ENCODE results near the gene TTC28. TPM values are rescaled to one million over a fixed set of nuclear protein-coding genes. Genes with fewer than 3 reads are reported as not detected.

TTC28 gene
- total and polyA plus RNA-seq, 2 donors (not counting 3 experiments of a cell fraction or from before 2014, with no cell fraction given): 16.5 to 51.1 TPM

DNA sequence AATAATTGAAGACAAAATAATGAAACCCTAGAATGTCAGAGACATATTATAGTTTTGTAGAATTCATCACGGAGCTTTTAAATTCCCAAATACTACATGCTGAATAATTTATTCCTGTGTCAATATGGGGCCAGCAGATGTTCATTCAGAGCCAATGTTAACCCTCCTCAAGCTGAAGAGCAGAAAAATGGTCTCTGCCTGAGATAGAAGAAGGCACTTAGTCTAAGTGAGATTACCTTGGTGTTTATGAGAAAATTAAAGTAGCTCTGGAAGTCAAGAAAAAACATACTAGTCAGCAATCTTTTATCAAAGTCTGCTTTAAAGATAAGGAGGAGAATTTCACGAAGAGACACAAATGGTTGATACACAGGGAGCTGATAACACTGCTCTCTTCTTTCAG is 328.2 kb downstream of the TTC28 start:
- H3K79me2 ChIP-seq (ENCODE audit: control insufficient read depth, insufficient read depth, low read length): no peaks in the 10 kb centered on the region
- intact Hi-C loops (cut with micrococcal nuclease) (no loop called here), dilution Hi-C loops (cut with MboI; ENCODE audit: extremely low pct_ligation_motif_present, low sequenced_read_pairs) (no loop called here)

More for the DNA sequence above, 328.2 kb downstream of the TTC28 start:
- no peaks in the 10 kb centered on the region for H3K27me3 ChIP-seq (ENCODE audit: control insufficient read depth in 2 of 2, insufficient read depth in 2 of 2, low read length in 2 of 2)
- no TSS peak for BruUV-seq (replicated peaks)
- TF ChIP-seq JUN (IDR thresholded peaks at IDR 0.05; ENCODE audit: borderline replicate concordance, insufficient read depth, insufficient read length, low read depth) (no peak), GATA2 (IDR thresholded peaks at IDR 0.05; ENCODE audit: insufficient read depth, insufficient read length, low read depth, low read length) (no peak), EZH2 (IDR thresholded peaks at IDR 0.05; ENCODE audit: borderline replicate concordance, low read depth, low read length, severe bottlenecking) (no peak), MYC (IDR thresholded peaks at IDR 0.05; ENCODE audit: low read depth, low read length) (no peak), FOS (IDR thresholded peaks at IDR 0.05; ENCODE audit: borderline replicate concordance, insufficient read depth, low read length) (no peak), CTCF (IDR thresholded peaks at IDR 0.05; ENCODE audit: extremely low read depth in 1 of 2, insufficient read depth in 1 of 2, low read depth in 1 of 2, low read length in 2 of 2) (no peak)
- DNase-seq (ENCODE audit: low read depth, low spot score): no peak
- ChIA-PET POLR2A (no interaction called here), CTCF (interaction anchor here (0.9 to 1.6 kb wide), 4 partner anchors 9 to 300 kb away, joined by 3 to 6 read pairs (median 4); no protein-coding TSS in a partner anchor)
- no peaks in the 10 kb centered on the region for H3K36me3 ChIP-seq (ENCODE audit: control insufficient read depth in 2 of 2, extremely low read depth in 1 of 2, insufficient read depth in 2 of 2, low read length in 2 of 2)
- peaks cover 14% of the 10 kb centered on the region for H4K20me1 ChIP-seq (replicated peaks; ENCODE audit: control insufficient read depth, extremely low read depth, insufficient read depth, low read length)
- no peak for FAIRE-seq
- H2AFZ ChIP-seq (ENCODE audit: low read depth, low read length): no peak overlapping the region
- H3K4me1 ChIP-seq (ENCODE audit: control insufficient read depth, extremely low read depth, insufficient read depth, low read length): no peaks in the 10 kb centered on the region
- H3K9me3 ChIP-seq (replicated peaks; ENCODE audit: control insufficient read depth, insufficient read depth, low read length): no peaks in the 10 kb centered on the region
- H3K4me2 ChIP-seq (ENCODE audit: insufficient read depth, low read length): no peak overlapping the region
- H3K4me3 ChIP-seq (replicated peaks in 1 of 3; ENCODE audit: insufficient read depth in 1 of 3, low read depth in 1 of 3, low read length in 3 of 3): no peak overlapping the region
- no peak overlapping the region for H3K9ac ChIP-seq (replicated peaks; ENCODE audit: extremely low read depth, insufficient read depth, low read length)
- H3K27ac ChIP-seq (ENCODE audit: insufficient read depth, low read depth, low read length): no peak overlapping the region
- no peaks in the 10 kb centered on the region for H3K9me1 ChIP-seq (replicated peaks; ENCODE audit: control insufficient read depth, extremely low read depth, insufficient read depth, low read length)

All from endothelial cell of umbilical vein (primary cell).